Left colon (tissue), 2 donors: ENCODE measurements around the gene LYPD3. TPM values are rescaled to one million over a fixed set of nuclear protein-coding genes. Genes with fewer than 3 reads are reported as not detected.
A peak's percentile ranks its signal among the peaks of the same experiment; 100 is the strongest.
"Not testable (repeated sequence)": the region's sequence is repeated elsewhere in the genome, so short reads cannot be mapped to it uniquely, and the experiment has no call there.

Source experiments
- ATAC-seq: fragments of 200-7000 bp; cut with Tn5 transposase; one replicate; pipeline ENCODE4 v1.9.1; 2020; ENCODE audit warnings: mild to moderate bottlenecking, moderate library complexity
- DNase-seq, 2 donors: peaks; one replicate each; pipeline ENCODE4 v3.0.0-alpha.2; 2020
- intact Hi-C, 2 donors: fragments of 100-400 bp; cut with DNase I in 1 of 2; cut with micrococcal nuclease in 1 of 2; formaldehyde crosslinking; loops; one replicate each; pipeline versions ENCODE4 v1.11.2 to v1.14.0; 2022; cut with DNase I, micrococcal nuclease
- total RNA-seq, 2 donors: library from RNA; stranded (reverse); fragmentation: NEBNext Ultra II Directional; extraction: Animal tissue kit (Norgen Biotek cat#: 25700); gene quantifications; one replicate each; pipeline ENCODE4 v1.2.1, GENCODE V29; 2021
- donor health status: DM: no; HTN: no; CAD: no.
- donor health status: DM: yes; HTN: yes; CAD: no.

Gene LYPD3
- total RNA-seq, 2 donors from 2014 or later, result 0.21 to 0.56 TPM

DNA sequence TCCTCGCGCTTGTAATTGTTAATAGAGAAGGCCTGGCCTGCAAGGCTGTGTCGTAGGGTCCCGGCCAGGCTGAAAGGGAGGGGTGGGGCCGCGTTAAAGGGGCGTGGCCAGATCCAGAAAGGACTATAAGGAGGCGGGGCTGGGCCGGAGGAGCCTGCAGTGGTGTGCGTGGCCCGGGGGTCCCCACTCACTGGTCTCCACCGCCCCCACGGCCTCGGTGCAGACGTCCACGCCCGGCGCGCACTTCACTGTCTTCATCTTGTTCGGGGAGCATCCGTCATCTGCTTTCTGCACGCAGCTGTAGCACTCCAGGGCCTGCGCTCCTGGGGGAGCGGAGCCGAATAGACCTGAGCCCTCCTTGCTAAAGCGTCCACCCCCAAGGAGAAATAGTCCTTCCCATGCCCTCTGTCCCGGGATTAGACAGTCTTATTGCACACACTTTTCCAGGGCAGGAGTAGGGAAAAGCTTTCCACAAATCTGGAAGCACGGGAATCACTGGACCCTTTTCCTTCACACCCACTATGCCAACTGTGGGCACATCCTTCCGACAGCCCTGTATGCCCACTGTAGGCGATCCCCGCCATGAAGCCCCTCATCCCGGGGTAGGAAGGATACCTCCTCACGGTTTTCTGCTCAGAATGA, 1.2 kb downstream of the LYPD3 start:
- intact Hi-C loops, result no loop called here

DNA sequence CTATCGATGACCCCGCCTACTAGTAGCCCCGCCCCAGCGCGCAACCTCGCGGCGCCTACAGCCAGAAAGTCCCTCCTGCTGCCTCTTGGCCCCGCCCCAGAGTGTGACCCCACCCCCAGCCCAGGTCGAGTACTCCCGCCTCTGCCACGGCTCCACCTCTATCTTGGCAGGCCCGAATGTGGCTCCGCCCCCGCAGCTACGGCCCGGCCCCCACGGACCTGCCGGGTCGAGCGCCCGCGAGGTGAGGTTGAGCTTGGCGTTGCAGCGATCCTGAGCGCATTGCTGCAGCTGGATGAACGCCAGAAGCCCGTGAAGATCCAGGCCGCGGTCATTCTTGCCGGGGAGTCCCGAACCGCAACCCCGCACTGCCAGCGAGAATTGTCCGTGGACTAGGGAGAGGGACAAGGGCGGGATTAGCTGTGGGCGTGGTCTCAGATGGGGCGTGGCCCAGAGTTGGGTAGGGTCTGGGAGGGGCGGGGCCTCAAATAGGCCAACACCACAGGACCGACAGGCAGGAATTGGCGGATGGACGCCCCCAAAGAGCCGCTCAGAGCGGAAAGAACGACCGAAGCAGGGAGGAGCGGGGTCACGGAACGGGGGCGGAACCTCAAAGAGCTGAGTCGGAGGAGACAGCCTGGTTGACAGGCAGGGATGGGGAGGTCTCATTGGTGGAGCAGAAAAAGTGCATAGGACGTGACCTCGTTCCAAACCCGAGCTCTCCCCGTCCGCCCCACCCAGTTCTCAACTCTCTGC, 1.9 kb downstream of the LYPD3 start:
- ATAC-seq (peak; percentile 93), DNase-seq (peak; percentile 98 to 100)
- intact Hi-C loops, result no loop called here

More for the DNA sequence above, 1.2 kb downstream of the LYPD3 start:
- peak; percentile 50 for ATAC-seq
- DNase-seq, result peak in 1 of 2 donors; percentile 87

DNA sequence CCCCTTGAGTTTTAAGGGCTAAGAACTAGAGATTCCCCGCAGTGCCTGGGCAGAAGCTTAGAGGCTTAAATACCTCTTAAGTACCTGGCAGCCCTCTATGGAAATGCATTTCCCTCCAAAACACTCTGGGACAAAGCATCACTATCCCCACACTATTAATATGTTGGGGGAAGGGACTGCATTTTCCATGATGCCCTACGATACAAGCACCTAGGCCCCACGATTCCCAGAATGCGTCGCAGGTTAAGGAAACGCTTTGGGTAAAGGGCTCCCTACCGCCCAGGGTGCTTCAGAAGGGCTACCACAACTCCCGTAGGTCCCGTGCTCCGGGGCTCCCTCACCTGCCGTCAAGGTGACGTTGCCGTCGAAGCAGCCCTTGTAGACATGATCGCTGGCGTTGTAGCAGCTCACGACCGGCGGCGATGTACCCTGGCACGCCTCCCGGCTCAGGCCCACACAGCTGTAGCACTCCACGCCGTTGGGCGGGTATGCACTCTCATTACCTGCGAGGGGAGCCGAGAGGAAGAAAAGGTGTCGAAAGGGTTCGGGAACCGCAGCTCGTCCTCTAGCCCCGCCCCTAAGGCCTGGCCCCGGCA, 2.5 kb downstream of the LYPD3 start:
- intact Hi-C loops, result no loop called here
- no peak for ATAC-seq
- no peak for DNase-seq

DNA sequence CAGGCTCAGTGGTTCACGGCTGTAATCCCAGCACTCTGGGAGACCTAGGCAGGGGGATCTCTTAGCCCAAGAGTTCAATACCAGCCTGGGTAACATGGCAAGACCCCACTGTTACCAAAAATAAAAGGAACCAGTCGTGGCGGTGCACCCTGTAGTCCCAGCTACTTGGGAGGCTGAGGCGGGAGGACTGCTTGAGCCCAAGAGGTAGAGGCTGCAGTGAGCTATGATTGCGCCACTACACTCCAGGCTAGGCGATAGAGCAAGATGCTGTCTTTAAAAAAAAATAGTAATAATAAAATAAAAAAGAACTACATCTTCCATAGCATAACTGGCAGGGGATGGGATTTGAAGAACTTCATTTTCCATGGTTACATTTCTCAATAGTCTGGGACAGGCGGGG, 3.0 kb downstream of the LYPD3 start:
- no peak for ATAC-seq
- DNase-seq, result no peak
- intact Hi-C loops, result no loop called here

DNA sequence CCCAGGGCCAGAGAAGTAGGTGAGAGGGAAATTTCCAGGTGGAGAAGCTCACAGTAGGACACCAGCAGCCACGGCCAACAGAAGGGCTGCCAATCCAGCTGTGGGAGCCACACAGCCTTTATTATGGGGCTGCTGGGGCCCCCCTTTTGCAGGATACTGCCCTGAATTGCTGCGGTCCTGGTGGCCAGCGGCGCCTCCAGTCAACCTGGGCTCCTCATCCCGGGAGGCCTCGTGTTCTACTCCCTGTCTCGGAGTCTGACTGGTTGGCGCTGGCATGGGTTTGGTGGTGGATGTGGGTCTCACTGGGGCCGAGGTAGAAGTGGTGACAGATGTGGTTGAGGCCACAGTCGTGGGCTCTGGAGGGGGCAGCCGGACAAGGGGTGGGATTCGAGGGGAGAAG, 4.1 kb downstream of the LYPD3 start:
- intact Hi-C loops, result no loop called here
- no peak for ATAC-seq
- DNase-seq, result no peak

DNA sequence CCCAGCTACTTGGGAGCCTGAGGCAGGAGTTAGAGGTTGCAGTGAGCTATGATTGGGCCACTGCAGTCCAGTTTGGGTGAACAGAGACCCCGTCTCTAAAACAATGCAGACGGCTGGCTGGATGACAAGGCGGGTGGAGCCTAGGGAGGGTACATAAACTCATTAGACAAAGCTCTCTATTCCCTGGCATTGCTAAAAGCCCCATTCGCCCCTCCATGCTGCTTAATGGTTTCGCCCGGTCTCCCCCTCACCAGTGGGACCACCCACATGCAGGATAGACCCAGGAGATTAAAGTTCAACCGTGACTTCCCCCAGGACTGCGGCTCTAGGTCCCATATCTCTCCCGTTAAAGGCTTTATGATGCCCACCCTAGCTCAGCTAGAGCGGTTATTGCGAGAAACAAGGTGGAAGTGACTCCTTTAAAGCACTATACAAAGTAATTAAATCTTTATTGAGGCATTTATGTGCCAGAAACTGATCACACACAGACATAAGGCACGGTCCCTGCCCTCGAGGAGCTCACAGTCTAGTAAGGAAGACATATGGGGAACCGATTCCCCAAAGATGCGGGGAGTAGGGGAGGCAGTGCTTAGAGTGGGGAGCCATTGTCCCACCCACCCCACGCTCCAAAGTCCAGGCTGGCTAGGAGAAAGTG, 4.9 kb downstream of the LYPD3 start:
- intact Hi-C loops, result no loop called here
- ATAC-seq (no peak), DNase-seq (no peak)

DNA sequence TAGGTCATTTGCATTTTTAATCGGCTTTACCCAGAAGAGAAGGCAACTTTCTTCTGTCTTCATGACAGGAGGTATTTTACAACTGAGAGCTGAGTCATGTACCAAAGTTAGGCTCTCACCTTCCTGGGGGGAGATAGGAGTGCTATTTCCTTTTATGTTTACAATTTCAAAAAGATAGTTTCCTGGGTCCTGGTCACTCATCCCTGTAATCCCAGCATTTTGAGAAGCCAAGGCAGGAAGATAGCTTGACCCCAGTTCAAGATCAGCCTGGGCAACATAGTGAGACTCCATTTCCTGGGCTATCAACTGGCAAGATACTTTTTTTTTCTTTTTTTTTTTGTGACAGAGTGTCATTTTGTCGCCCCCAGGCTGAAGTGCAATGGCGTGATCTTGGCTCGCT, 7.6 kb downstream of the LYPD3 start:
- no peak for DNase-seq
- no peak for ATAC-seq
- intact Hi-C loops, result no loop called here

DNA sequence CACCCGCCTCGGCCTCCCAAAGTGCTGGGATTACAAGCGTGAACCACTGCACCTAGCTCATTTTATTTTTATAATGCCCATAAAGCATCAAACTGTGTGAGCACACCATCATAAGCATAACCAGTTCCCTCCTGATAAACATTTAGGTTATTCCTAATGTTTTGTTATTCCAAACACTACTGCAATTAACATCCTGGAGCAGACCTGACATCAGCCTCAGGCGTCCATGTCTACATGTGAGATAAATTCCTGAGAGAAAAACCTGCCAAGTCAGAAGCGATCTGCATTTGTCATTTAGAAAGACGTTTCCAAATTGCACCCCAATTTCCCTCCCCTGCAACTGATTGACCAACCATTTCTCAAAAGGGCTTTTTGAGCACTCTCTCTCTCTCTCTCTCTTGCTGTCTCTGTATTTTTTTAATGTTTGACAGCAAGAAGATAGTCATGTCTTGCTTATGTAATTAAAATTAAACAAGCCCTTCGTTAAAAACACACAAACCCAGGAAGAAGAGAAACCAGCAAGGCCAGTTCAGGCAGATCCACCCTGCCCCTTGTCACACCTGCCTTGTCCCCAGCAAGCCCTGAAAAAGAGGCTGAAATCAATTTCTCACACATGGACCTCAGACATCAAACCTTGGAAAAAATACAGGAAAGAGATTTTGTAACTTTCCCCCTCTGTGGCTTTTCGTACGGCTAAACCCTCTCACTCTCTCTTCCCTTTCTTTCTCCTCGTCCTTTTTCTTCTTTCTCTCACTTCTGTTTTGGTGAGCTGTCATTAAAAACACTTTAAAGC, 9.9 kb downstream of the LYPD3 start:
- ATAC-seq (peak; percentile 69), DNase-seq (no peak)
- intact Hi-C loops, result no loop called here

DNA sequence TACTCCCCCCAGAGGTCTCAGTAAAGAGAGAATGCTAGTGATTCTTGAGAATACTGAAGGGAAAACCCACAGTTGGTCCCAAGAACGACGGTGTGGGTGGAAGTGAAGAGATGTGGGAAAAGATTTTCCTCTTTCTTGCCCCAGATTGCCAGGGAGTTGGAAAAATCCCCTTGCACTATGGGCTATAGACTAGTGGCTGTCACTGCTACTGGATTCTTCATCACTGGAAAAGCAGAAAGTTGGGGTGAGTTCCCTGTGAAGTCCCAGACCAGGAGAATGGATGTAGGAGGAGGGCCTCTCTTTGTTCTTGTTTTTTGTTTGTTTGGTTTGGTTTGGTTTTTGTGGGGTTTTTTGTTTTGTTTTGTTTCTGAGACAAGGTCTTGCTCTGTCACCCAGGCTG, 11.4 kb downstream of the LYPD3 start:
- ATAC-seq, result no peak
- intact Hi-C loops, result no loop called here

DNA sequence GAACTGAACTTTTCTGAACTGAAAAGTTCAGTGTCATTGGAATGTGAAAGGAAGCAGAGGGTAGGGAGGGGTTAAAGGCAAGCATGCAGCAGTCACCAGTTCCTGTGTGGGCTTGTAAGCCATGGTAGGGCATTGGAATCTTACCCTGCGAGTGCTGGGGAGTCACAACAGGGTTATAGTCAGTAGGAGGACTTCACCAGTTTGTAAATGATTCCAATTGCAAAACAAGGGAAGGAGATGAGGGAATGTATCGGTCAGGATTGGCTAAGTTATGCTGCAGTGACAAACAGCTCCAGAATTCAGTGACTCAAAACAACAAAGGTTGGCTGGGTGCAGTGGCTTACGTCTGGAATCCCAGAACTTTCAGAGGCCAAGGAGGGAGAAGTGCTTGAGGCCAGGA, 12.8 kb downstream of the LYPD3 start:
- ATAC-seq (no peak), DNase-seq (no peak)
- intact Hi-C loops, result no loop called here

More for the DNA sequence above, 11.4 kb downstream of the LYPD3 start:
- DNase-seq, result no peak

DNA sequence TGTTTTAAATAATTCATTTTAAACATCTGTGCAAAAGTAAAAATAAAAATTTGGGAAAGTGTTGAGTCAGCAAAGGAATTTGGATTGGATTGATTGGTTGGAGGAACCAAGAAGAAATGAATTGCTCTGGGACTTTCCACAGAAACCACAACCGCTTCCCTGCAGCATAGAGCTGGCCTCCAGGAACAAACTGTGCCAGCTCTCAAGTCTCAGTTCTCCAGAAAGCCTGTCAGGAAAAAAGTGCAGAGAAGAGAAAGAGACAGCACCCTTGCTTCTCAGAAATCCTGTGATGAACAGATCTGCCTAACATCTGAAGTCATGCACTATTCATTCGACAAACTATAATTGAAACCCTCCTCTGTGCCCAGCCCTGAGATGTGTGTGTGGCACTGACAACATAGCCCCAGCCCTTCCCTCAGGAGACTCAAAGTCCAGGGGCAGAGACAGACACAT, 14.8 kb downstream of the LYPD3 start:
- DNase-seq, result no peak
- intact Hi-C loops, result no loop called here
- ATAC-seq, result peak; percentile 59

DNA sequence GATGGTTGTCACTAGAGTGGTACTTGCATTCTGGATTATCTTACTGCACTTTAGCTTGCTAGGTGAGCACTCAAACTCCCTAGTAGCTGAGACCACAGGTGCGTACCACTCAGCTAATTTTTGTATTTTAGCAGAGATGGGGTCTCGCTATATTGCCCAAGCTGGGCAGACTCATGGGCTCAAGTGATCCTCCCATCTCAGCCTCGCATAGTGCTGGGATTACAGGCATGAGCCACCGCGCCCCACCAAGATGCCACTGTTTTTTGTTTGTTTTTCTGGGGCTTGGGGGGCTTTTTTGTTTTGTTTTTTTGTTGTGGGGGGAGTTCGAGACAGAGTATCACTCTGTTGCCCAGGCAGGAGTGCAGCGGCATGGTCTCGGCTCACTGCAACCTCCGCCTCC, 17.8 kb downstream of the LYPD3 start:
- intact Hi-C loops, result loop anchor here (2.0 to 10.0 kb wide), 3 partner anchors 71 to 207 kb away; no protein-coding TSS in a partner anchor
- no peak for ATAC-seq
- DNase-seq, result no peak

DNA sequence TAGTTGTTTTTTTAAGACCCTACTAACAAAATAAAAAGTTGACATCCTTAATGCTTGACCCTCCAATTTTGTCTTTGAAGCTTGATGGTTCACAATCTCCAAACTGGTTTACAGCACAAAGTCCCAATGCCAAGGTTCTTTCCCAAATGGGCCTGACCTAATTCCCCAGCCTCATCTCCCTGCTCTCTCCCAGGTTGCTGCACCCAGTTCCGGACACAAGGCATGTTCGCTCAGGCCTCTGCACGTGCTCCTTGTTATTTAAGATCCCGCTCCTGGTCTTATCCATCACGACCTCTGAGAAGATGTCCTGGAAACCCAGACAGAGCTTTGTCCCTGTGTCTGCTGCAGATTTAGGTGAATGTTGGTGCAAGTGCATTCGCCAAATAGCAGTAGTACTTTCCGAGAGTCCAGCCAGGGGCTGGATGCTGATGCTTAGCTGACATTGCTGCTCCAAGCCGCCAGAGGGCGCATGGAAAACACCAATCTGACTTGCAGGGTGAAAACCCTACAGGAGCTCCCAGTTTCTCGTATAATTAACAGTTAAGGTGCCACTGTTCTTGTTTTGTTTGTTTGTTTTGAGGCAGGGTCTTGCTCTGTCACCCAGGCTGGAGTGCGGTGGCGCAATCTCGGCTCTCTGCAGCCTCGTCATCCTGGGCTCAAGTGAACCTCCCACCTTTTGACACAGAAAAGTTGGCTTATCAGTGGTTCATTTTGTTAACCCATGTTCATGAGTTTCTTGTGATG, 18.5 kb downstream of the LYPD3 start:
- peak; percentile 60 to 70 for DNase-seq
- ATAC-seq, result peak; percentile 90
- intact Hi-C loops, result loop anchor here (2.0 to 10.0 kb wide), 3 partner anchors 72 to 208 kb away; no protein-coding TSS in a partner anchor

DNA sequence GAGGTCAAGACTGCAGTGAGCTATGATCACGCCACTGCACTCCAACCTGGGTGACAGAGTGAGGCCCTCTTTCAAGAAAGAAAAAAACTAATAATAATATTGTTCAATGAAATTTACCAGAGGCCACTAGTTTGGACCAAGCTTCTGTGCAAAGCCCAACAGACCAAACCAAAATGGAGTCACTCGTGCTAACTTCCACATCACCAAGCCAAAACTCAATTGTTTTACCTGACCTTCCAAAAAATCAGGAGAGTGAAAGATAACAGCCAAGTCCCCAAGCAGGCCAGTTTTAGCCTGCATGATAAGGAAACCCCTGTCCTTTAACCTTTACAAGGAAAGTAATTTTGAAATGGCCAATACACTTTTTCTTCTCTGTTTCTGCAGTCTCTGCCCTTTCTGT, 20.0 kb downstream of the LYPD3 start:
- intact Hi-C loops, result loop anchor here (5.0 to 10.0 kb wide), 2 partner anchors 77 to 209 kb away; no protein-coding TSS in a partner anchor
- DNase-seq (no peak), ATAC-seq (no peak)

DNA sequence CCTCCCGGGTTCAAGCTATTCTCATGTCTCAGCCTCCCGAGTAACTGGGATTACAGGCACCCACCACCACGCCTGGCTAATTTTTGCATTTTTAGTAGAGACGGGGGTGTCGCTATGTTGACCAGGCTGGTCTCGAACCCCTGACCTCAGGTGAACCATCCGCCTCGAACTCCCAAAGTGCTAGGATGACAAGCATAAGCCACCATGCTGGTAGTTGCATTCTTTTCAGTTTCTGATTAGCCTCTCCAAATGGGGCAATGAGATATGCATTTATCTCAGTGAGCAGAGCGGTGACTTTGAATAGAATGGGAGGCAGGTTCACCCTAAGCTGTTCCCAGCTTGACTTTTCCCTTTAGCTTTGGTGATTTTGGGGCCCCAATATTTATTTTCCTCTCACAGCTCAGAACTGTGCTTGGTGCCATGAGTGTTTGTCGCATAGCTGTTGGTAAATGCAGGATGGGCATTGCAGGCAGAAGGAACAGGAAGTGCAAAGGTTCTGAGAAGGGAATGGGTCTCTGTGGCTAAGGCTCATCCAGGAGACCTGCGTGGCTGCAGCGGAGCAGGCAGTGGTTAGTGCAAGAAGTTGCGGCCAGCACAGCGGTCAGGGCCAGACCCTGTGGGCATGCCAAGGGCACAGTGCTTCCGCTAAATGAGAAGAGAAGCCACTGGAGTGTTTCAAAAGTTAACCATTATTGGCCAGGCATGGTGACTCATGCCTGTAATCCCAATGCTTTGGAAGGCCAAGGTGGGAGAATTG, 20.7 kb downstream of the LYPD3 start:
- no peak for DNase-seq
- intact Hi-C loops, result loop anchor here (5.0 to 10.0 kb wide), 2 partner anchors 78 to 210 kb away; no protein-coding TSS in a partner anchor
- ATAC-seq, result no peak

DNA sequence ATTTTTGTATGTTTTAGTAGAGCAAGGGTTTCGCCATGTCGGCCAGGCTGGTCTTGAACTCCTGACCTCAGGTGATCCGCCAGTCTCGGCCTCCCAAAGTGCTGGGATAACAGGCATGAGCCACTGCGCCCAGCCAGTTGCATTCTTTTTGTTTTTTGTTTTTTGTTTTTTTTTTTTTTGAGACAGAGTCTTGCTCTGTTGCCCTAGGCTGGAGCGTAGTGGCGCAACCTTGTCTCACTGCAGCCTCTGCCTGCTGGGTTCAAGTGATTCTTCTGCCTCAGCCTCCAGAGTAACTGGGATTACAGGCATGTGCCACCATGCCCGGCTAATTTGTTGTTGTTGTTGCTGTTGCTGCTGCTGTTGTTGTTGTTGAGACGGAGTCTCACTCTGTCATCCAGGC, 21.3 kb downstream of the LYPD3 start:
- not testable (repeated sequence) for DNase-seq, ATAC-seq
- intact Hi-C loops, result loop anchor here in 1 of 2 donors (10.0 kb wide), 1 partner anchor 211 kb away; no protein-coding TSS in a partner anchor

DNA sequence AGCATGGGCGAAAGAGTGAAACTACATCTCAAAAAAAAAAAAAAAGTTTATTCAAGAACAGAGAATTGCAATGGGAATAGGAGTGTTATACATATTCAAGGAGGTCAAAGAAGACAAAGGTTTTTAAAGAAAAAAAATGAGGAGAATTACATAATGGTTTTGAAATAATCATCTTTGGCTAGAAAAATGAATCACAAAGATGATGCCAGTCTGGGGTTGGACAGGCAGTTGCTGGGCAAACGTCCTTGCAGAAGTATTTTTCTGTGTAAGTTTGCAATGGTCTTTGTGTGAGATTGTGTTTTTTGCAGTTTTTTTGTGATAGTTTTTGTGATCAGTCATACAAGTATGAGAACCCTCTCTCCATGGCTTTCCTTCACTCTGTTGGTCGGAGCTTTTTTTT, 23.7 kb downstream of the LYPD3 start:
- intact Hi-C loops, result loop anchor here in 1 of 2 donors (10.0 kb wide), 1 partner anchor 213 kb away; no protein-coding TSS in a partner anchor
- ATAC-seq, result no peak
- DNase-seq, result no peak
